HG02884 (cell line): ENCODE measurements around the gene SYK.

Experiments used
- ATAC-seq: cut with Tn5 transposase; IDR thresholded peaks from one replicate; pipeline ENCODE4 v1.9.1; 2021; ENCODE audit warnings: mild to moderate bottlenecking, moderate library complexity; ENCODE audit not compliant: unreplicated experiment

SYK gene

GRCh38 chr9:90821697-90822096, 20.1 kb downstream of the SYK start:
- ATAC-seq = no peak

- no peak for ATAC-seq
Observed at GRCh38 chr9:90822866-90823265, 21.2 kb downstream of the SYK start.

GRCh38 chr9:90825586-90825985, 24.0 kb downstream of the SYK start:
- ATAC-seq = no peak

GRCh38 chr9:90826326-90827020, 24.9 kb downstream of the SYK start:
- ATAC-seq = no peak

- ATAC-seq = peak; percentile 56
Observed at GRCh38 chr9:90827181-90827871, 25.7 kb downstream of the SYK start.

GRCh38 chr9:90830051-90830450, 28.4 kb downstream of the SYK start:
- ATAC-seq = no peak

GRCh38 chr9:90830977-90831376, 29.4 kb downstream of the SYK start:
- peak; percentile 42 for ATAC-seq

- ATAC-seq = no peak
Observed at GRCh38 chr9:90832261-90832660, 30.6 kb downstream of the SYK start.

- no peak for ATAC-seq
Observed at GRCh38 chr9:90834828-90835595, 33.4 kb downstream of the SYK start.

- ATAC-seq = no peak
Observed at GRCh38 chr9:90836411-90837080, 34.9 kb downstream of the SYK start.

GRCh38 chr9:90838098-90838497, 36.5 kb downstream of the SYK start:
- no peak for ATAC-seq

GRCh38 chr9:90838581-90839154, 37.0 kb downstream of the SYK start:
- ATAC-seq = no peak

GRCh38 chr9:90839183-90839728, 37.6 kb downstream of the SYK start:
- ATAC-seq = no peak

- no peak for ATAC-seq
Observed at GRCh38 chr9:90840696-90841095, 39.1 kb downstream of the SYK start.

GRCh38 chr9:90841213-90841612, 39.6 kb downstream of the SYK start:
- ATAC-seq = no peak

- ATAC-seq = no peak
Observed at GRCh38 chr9:90841615-90842014, 40.0 kb downstream of the SYK start.

GRCh38 chr9:90842176-90842777, 40.7 kb downstream of the SYK start:
- no peak for ATAC-seq

GRCh38 chr9:90842996-90843395, 41.4 kb downstream of the SYK start:
- no peak for ATAC-seq

GRCh38 chr9:90843525-90843924, 41.9 kb downstream of the SYK start:
- no peak for ATAC-seq

GRCh38 chr9:90844326-90844725, 42.7 kb downstream of the SYK start:
- no peak for ATAC-seq
